HG03469 (cell line): ENCODE data around the gene SP3.

ENCODE experiments used
- ATAC-seq: cut with Tn5 transposase; IDR thresholded peaks from one replicate; pipeline ENCODE4 v1.9.1; 2021; ENCODE audit warnings: mild to moderate bottlenecking, moderate library complexity, moderate number of reproducible peaks; ENCODE audit not compliant: unreplicated experiment

SP3 gene

GRCh38 chr2:173968551-173968950, 3.4 kb upstream of the SP3 start:
- ATAC-seq = no peak

GRCh38 chr2:173966274-173967098, 1.3 kb upstream of the SP3 start:
- no peak for ATAC-seq

GRCh38 chr2:173964565-173965371, 405 bp downstream of the SP3 start:
- no peak for ATAC-seq

- ATAC-seq = peak; percentile 23
Measured at GRCh38 chr2:173963817-173964564, 1.2 kb downstream of the SP3 start.

- peak; percentile 15 for ATAC-seq
Measured at GRCh38 chr2:173963323-173963816, 1.8 kb downstream of the SP3 start.

- ATAC-seq = no peak
Measured at GRCh38 chr2:173962583-173963110, 2.5 kb downstream of the SP3 start.

- no peak for ATAC-seq
Measured at GRCh38 chr2:173962031-173962430, 3.1 kb downstream of the SP3 start.

GRCh38 chr2:173961346-173961705, 3.8 kb downstream of the SP3 start:
- ATAC-seq = no peak

GRCh38 chr2:173959909-173960308, 5.3 kb downstream of the SP3 start:
- no peak for ATAC-seq

GRCh38 chr2:173959358-173959884, 5.8 kb downstream of the SP3 start:
- no peak for ATAC-seq

- no peak for ATAC-seq
Measured at GRCh38 chr2:173958198-173958846, 6.9 kb downstream of the SP3 start.

GRCh38 chr2:173957517-173957916, 7.7 kb downstream of the SP3 start:
- ATAC-seq = no peak

- ATAC-seq = no peak
Measured at GRCh38 chr2:173956454-173956853, 8.7 kb downstream of the SP3 start.

- ATAC-seq = no peak
Measured at GRCh38 chr2:173955867-173956266, 9.3 kb downstream of the SP3 start.

GRCh38 chr2:173955004-173955403, 10.2 kb downstream of the SP3 start:
- no peak for ATAC-seq

- no peak for ATAC-seq
Measured at GRCh38 chr2:173953047-173953424, 12.1 kb downstream of the SP3 start.

- ATAC-seq = no peak
Measured at GRCh38 chr2:173952267-173953046, 12.7 kb downstream of the SP3 start.

GRCh38 chr2:173948842-173949241, 16.3 kb downstream of the SP3 start:
- ATAC-seq = no peak

- ATAC-seq = no peak
Measured at GRCh38 chr2:173948198-173948597, 17.0 kb downstream of the SP3 start.
